H1 (cell line): Measurements from ENCODE around the gene ZNF747. TPM values are rescaled to one million over a fixed set of nuclear protein-coding genes. Genes with fewer than 3 reads are reported as not detected.

Source experiments
- CTCF ChIA-PET: fragments of 300-600 bp; sonication (Branson Sonifier 250); formaldehyde crosslinking; loops from one replicate; lab custom pipeline; 2021; ENCODE audit not compliant: partially characterized antibody; lab: Charles Lee
- POLR2A ChIA-PET: fragments of 300-600 bp; sonication (Branson Sonifier 250); formaldehyde crosslinking; loops from one replicate; lab custom pipeline; 2021; ENCODE audit warnings: inconsistent platforms; ENCODE audit not compliant: partially characterized antibody; lab: Charles Lee
- DNase-seq, 2 experiments: peaks; one replicate each; pipeline versions ENCODE4 v3.0.0 to v3.0.0-alpha.2; 2010 to 2022; ENCODE audit warnings: low spot score in 2 of 2, low read depth in 1 of 2, mixed read lengths in 1 of 2
- FAIRE-seq: peaks from 2 replicates; lab custom pipeline; 2011; peaks lifted over from hg19 to GRCh38; lab: Jason Lieb, UNC
- H2AFZ ChIP-seq: 2 replicates; pipeline ENCODE4 v1.8.1; 2012; ENCODE audit warnings: low read length, inconsistent platforms
- H2AK5ac ChIP-seq: 2 replicates; pipeline ENCODE4 v1.6.1; 2013; ENCODE audit warnings: low read depth, low read length
- H2BK120ac ChIP-seq: replicated peaks from 2 replicates; pipeline ENCODE3; 2013; ENCODE audit warnings: low read depth, low read length, inconsistent platforms
- H2BK12ac ChIP-seq: 2 replicates; pipeline ENCODE4 v1.6.1; 2013; ENCODE audit warnings: low read depth, low read length
- H2BK15ac ChIP-seq: 2 replicates; pipeline ENCODE4 v1.6.1; 2013; ENCODE audit warnings: low read length
- H2BK20ac ChIP-seq: 2 replicates; pipeline ENCODE4 v1.6.1; 2013; ENCODE audit warnings: low read length
- H2BK5ac ChIP-seq: 2 replicates; pipeline ENCODE4 v1.6.1; 2013; ENCODE audit warnings: low read depth, low read length
- H3K14ac ChIP-seq: 2 replicates; pipeline ENCODE4 v1.6.1; 2013; ENCODE audit warnings: inconsistent platforms; ENCODE audit not compliant: insufficient read length
- H3K18ac ChIP-seq: 2 replicates; pipeline ENCODE4 v1.6.1; 2013; ENCODE audit warnings: low read length; ENCODE audit errors: extremely low read depth
- H3K23ac ChIP-seq: 2 replicates; pipeline ENCODE4 v1.6.1; 2013; ENCODE audit warnings: inconsistent platforms; ENCODE audit not compliant: insufficient read length
- H3K23me2 ChIP-seq: 2 replicates; pipeline ENCODE4 v1.6.1; 2013; ENCODE audit warnings: low read depth, low read length
- H3K27ac ChIP-seq: 2 replicates; pipeline ENCODE4 v1.6.1; 2011; ENCODE audit warnings: low read depth, low read length, inconsistent platforms
- H3K27me3 ChIP-seq, 4 experiments: replicated peaks in 1 of 4; 1 replicate in 1 of 4; 2 replicates in 3 of 4; pipeline versions ENCODE4 v1.6.1 to v1.8.1; 2011 to 2013; ENCODE audit warnings: low read length in 3 of 4, mild to moderate bottlenecking in 3 of 4, inconsistent platforms in 2 of 4, mixed read lengths in 2 of 4, moderate library complexity in 1 of 4; ENCODE audit not compliant: control insufficient read depth in 3 of 4, insufficient read depth in 3 of 4; ENCODE audit errors: extremely low read depth in 1 of 4
- H3K36me3 ChIP-seq, 4 experiments: 2 replicates each; pipeline versions ENCODE4 v1.6.1 to v1.8.1; 2011 to 2013; ENCODE audit warnings: mild to moderate bottlenecking in 4 of 4, low read length in 3 of 4, moderate library complexity in 2 of 4, control low read depth in 1 of 4, inconsistent platforms in 1 of 4; ENCODE audit not compliant: insufficient read depth in 4 of 4, control insufficient read depth in 2 of 4
- H3K4ac ChIP-seq: replicated peaks from 2 replicates; pipeline ENCODE3; 2013; ENCODE audit warnings: low read length, low read depth, mixed read lengths, inconsistent platforms; ENCODE audit not compliant: insufficient read length
- H3K4me1 ChIP-seq, 4 experiments: replicated peaks in 1 of 4; 1 replicate in 1 of 4; 2 replicates in 3 of 4; pipeline versions ENCODE4 v1.6.1 to v1.8.1; 2011 to 2013; ENCODE audit warnings: low read length in 3 of 4, inconsistent platforms in 2 of 4, mixed read lengths in 1 of 4; ENCODE audit not compliant: insufficient read depth in 4 of 4, control insufficient read depth in 3 of 4
- H3K4me2 ChIP-seq, 2 experiments: 2 replicates each; pipeline versions ENCODE4 v1.6.1 to v1.8.1; 2011 to 2013; ENCODE audit warnings: low read depth in 2 of 2, low read length in 2 of 2, control low read depth in 1 of 2, inconsistent platforms in 1 of 2, mild to moderate bottlenecking in 1 of 2; ENCODE audit not compliant: insufficient read depth in 1 of 2
- H3K4me3 ChIP-seq, 4 experiments: fragments of 200-600, 300-600 bp in 1 of 4; sonication (generic), shearing (Covaris generic), sonication (Bioruptor Twin) in 1 of 4; 2 replicates each; pipeline versions ENCODE4 v1.5.1 to v1.8.1; 2011 to 2016; ENCODE audit warnings: low read length in 4 of 4, low read depth in 3 of 4, control low read depth in 2 of 4, inconsistent platforms in 2 of 4, mild to moderate bottlenecking in 2 of 4, mixed read lengths in 1 of 4, moderate library complexity in 1 of 4; ENCODE audit not compliant: insufficient read depth in 2 of 4; ENCODE audit errors: extremely low read depth in 1 of 4
- H3K56ac ChIP-seq: replicated peaks from 2 replicates; pipeline ENCODE3; 2013; ENCODE audit warnings: low read depth, mild to moderate bottlenecking, mixed read lengths, low read length, inconsistent platforms; ENCODE audit not compliant: insufficient read length
- H3K79me1 ChIP-seq: 2 replicates; pipeline ENCODE4 v1.6.1; 2013; ENCODE audit warnings: low read depth, low read length, control low read depth
- H3K79me2 ChIP-seq, 2 experiments: 2 replicates each; pipeline versions ENCODE4 v1.6.1 to v1.8.1; 2012 to 2013; ENCODE audit warnings: low read length in 2 of 2, mild to moderate bottlenecking in 2 of 2, inconsistent platforms in 1 of 2; ENCODE audit not compliant: insufficient read depth in 2 of 2, control insufficient read depth in 1 of 2
- H3K9ac ChIP-seq, 4 experiments: replicated peaks in 1 of 4; 1 replicate in 1 of 4; 2 replicates in 3 of 4; pipeline versions ENCODE4 v1.6.1 to v1.8.1; 2011 to 2013; ENCODE audit warnings: low read depth in 3 of 4, low read length in 3 of 4, control low read depth in 2 of 4, mild to moderate bottlenecking in 2 of 4, moderate library complexity in 2 of 4, inconsistent platforms in 1 of 4; ENCODE audit errors: extremely low read depth in 1 of 4
- H3K9me3 ChIP-seq, 2 experiments: 2 replicates each; pipeline versions ENCODE4 v1.6.1 to v1.8.1; 2012 to 2013; ENCODE audit warnings: mild to moderate bottlenecking in 2 of 2, moderate library complexity in 2 of 2, control low read depth in 1 of 2, inconsistent platforms in 1 of 2, low read depth in 1 of 2, low read length in 1 of 2, mixed read lengths in 1 of 2; ENCODE audit not compliant: insufficient read depth in 2 of 2
- H4K20me1 ChIP-seq, 2 experiments: replicated peaks in 1 of 2; 2 replicates each; pipeline versions ENCODE3 to v1.8.1; 2011 to 2013; ENCODE audit warnings: inconsistent platforms in 2 of 2, low read length in 2 of 2, mild to moderate bottlenecking in 1 of 2; ENCODE audit not compliant: insufficient read depth in 2 of 2, control insufficient read depth in 1 of 2
- H4K5ac ChIP-seq: 2 replicates; pipeline ENCODE4 v1.6.1; 2013; ENCODE audit warnings: low read length, low read depth, mixed read lengths, inconsistent platforms; ENCODE audit not compliant: insufficient read length
- H4K8ac ChIP-seq: 2 replicates; pipeline ENCODE4 v1.8.0; 2013; ENCODE audit warnings: mild to moderate bottlenecking, moderate library complexity, low read length, inconsistent platforms; ENCODE audit not compliant: insufficient read depth; ENCODE audit errors: extremely low read depth
- H4K91ac ChIP-seq: replicated peaks from 2 replicates; pipeline ENCODE3; 2013; ENCODE audit warnings: low read length, mixed read lengths, inconsistent platforms; ENCODE audit not compliant: insufficient read length
- CBX8 ChIP-seq: fragments of 300-800, 300-1000 bp; sonication (generic); IDR thresholded peaks from 2 replicates; pipeline ENCODE4 v1.7.1; 2016; ENCODE audit warnings: low read depth, low read length, borderline replicate concordance
- CEBPB ChIP-seq: IDR thresholded peaks from 2 replicates; pipeline ENCODE4 v1.6.1; 2012; ENCODE audit warnings: low read depth, low read length
- CHD2 ChIP-seq: IDR thresholded peaks from 2 replicates; pipeline ENCODE4 v1.6.1; 2012; ENCODE audit warnings: low read length, improper control_type of control experiment
- CREB1 ChIP-seq: IDR thresholded peaks from 2 replicates; pipeline ENCODE4 v1.6.1; 2012; ENCODE audit warnings: inconsistent platforms
- EP300 ChIP-seq, 2 experiments: IDR thresholded peaks; 1 replicate in 1 of 2; 2 replicates in 1 of 2; pipeline ENCODE4 v1.6.1; 2011 to 2012; ENCODE audit warnings: low read depth in 2 of 2, low read length in 2 of 2, mild to moderate bottlenecking in 2 of 2, borderline replicate concordance in 1 of 2, inconsistent platforms in 1 of 2, moderate library complexity in 1 of 2
- HDAC6 ChIP-seq: IDR thresholded peaks from one replicate; pipeline ENCODE4 v1.7.1; 2012; ENCODE audit warnings: low read depth, mild to moderate bottlenecking, inconsistent platforms, low read length, moderate library complexity
- POLR2AphosphoS5 ChIP-seq: IDR thresholded peaks from 2 replicates; pipeline ENCODE4 v1.6.1; 2011; ENCODE audit warnings: low read depth, low read length
- RNF2 ChIP-seq: fragments of 200-900, 300-1000 bp; sonication (generic); IDR thresholded peaks from 2 replicates; pipeline ENCODE4 v1.7.1; 2016; ENCODE audit warnings: borderline replicate concordance, low read depth, mild to moderate bottlenecking, antibody characterized with exemption, low read length; ENCODE audit not compliant: poor library complexity, severe bottlenecking; ENCODE audit errors: missing control alignments
- RXRA ChIP-seq: IDR thresholded peaks from 2 replicates; pipeline ENCODE4 v1.6.1; 2011; ENCODE audit warnings: low read depth, mild to moderate bottlenecking, low read length, moderate library complexity; ENCODE audit not compliant: insufficient read depth
- SP1 ChIP-seq: IDR thresholded peaks from 2 replicates; pipeline ENCODE4 v1.6.1; 2011; ENCODE audit warnings: low read depth, low read length
- SRF ChIP-seq: IDR thresholded peaks from 2 replicates; pipeline ENCODE4 v1.6.1; 2011; ENCODE audit warnings: mild to moderate bottlenecking, low read depth, low read length, moderate library complexity
- SUZ12 ChIP-seq: fragments of 200-600 bp; sonication (generic); IDR thresholded peaks from 2 replicates; pipeline ENCODE4 v1.6.1; 2012; ENCODE audit warnings: mild to moderate bottlenecking, inconsistent platforms, low read length, moderate library complexity, mixed read lengths
- YY1 ChIP-seq: IDR thresholded peaks from 2 replicates; pipeline ENCODE4 v1.6.1; 2011; ENCODE audit warnings: low read depth, mild to moderate bottlenecking, low read length
- WGBS, 2 experiments: shearing (Covaris generic) in 1 of 2; methylation state at CpG; one replicate each; pipeline versions ENCODE4 v1.1.6 to v1.1.7; 2013 to 2015; ENCODE audit warnings: low lambda C conversion rate in 2 of 2, mixed read lengths in 2 of 2, inconsistent platforms in 1 of 2, low coverage in 1 of 2, missing lambda C conversion rate in 1 of 2; ENCODE audit not compliant: insufficient replicate concordance in 2 of 2, insufficient coverage in 1 of 2, insufficient read length in 1 of 2; ENCODE audit errors: extremely low coverage in 1 of 2, missing lambda C conversion rate in 1 of 2; 5-methylcytosine and 5-hydroxymethylcytosine counted together
- polyA plus RNA-seq, 7 experiments: library from polyadenylated mRNA; depleted of rRNA in 3 of 7; stranded (reverse) in 5 of 7; unstranded in 2 of 7; fragments of >200 nt in 5 of 7; fragments of 200-250 nt in 2 of 7; gene quantifications; 1 replicate in 5 of 7; 2 replicates in 1 of 7; 4 replicates in 1 of 7; pipeline versions ENCODE4 v1.2.1 to v1.2.3, GENCODE V29; 2011 to 2013; ENCODE audit warnings: missing spikeins in 2 of 7, mixed read lengths in 2 of 7
- total RNA-seq: library from RNA; stranded (reverse); fragmentation: NEBNext Ultra II Directional; extraction: Animal tissue kit (Norgen Biotek cat#: 25700); gene quantifications from 2 replicates; pipeline ENCODE4 v1.2.1, GENCODE V29; 2021
- TF ChIP-seq, protein P1 (sequence below): IDR thresholded peaks from 2 replicates; pipeline ENCODE4 v1.6.1; 2012; ENCODE audit warnings: inconsistent platforms

The ZNF747 gene
- total and polyA plus RNA-seq, 2 of the 8 experiments (the other 6 are each of a cell fraction or from before 2014, with no cell fraction given) = 9.9 to 10.3 TPM

DNA sequence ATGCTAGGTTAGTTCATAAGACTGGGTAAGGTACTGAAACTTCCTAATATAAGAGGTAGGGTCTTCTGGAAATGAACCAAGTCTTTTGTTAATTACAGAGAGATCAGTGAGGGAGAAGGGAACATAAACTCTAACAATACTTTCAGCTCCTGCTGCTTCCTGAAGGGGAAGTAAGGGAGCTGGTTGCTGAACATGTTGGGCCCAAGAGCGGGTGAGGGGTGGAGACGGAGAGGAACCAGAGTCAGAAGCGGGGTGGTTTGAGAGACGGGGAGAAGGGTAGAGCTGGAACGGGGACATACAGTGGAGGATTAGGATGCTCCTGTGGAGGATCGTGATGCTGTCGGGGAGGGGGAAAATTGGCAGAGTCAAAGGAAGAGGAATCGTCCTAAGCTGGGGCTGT, 11.5 kb upstream of the ZNF747 start:
- Histone ChIP-seq H3K14ac (no peak overlapping the region), H3K79me1 (no peaks in the 10 kb centered on the region), H3K36me3 (no peaks in the 10 kb centered on the region), H3K79me2 (no peaks in the 10 kb centered on the region), H3K4me3 (no peak overlapping the region), H2BK15ac (no peak overlapping the region), H2BK20ac (peak overlapping the region; percentile 32; the same call in 1 of the 2 replicates), H3K23me2 (peaks cover 2% of the 10 kb centered on the region; the same call in 1 of the 2 replicates), H3K9ac (no peak overlapping the region), H3K27ac (no peak overlapping the region), H3K4ac (no peak overlapping the region), H2BK5ac (no peak overlapping the region), H2AFZ (no peak overlapping the region), H3K56ac (no peak overlapping the region), H3K4me2 (no peak overlapping the region), H3K4me1 (peaks cover 11 to 30% (median 23%) of the 10 kb centered on the region in 4 experiments), H4K91ac (no peak overlapping the region), H4K8ac (no peak overlapping the region), H2BK120ac (no peak overlapping the region), H4K5ac (no peak overlapping the region), H4K20me1 (no peaks in the 10 kb centered on the region), H3K9me3 (no peaks in the 10 kb centered on the region), H3K18ac (no peak overlapping the region), H3K23ac (no peak overlapping the region), H2AK5ac (no peak overlapping the region), H3K27me3 (no peaks in the 10 kb centered on the region), H2BK12ac (0 out of 2 replicates have a peak overlapping the region, but pooled peaks have one; percentile 27)
- ChIA-PET POLR2A (interaction anchor here (0.9 to 1.6 kb wide), 8 partner anchors 11 to 52 kb away, joined by 3 to 6 read pairs (median 3); partner anchors contain the start of gene ZNF764), CTCF (interaction anchor here (0.6 to 1.9 kb wide), 4 partner anchors 10 to 69 kb away, joined by 4 to 10 read pairs (median 6); no protein-coding TSS in a partner anchor)
- FAIRE-seq = no peak
- DNase-seq = no peak
- 89% methylated on average over 8 of the region's 8 CpGs; no CpG with 5 or more reads in 1 of the 2 experiments for WGBS, 2 experiments
- TF ChIP-seq CREB1 (no peak), CEBPB (no peak), POLR2AphosphoS5 (no peak), HDAC6 (no peak), SUZ12 (no peak), SP1 (no peak), RNF2 (no peak), SRF (no peak), CBX8 (no peak), EP300 (IDR thresholded peaks at IDR 0.05; ENCODE audit: borderline replicate concordance in 1 of 2, low read depth in 2 of 2, low read length in 2 of 2) (no peak), RXRA (no peak), YY1 (no peak), CHD2 (no peak)
- TF ChIP-seq, protein P1, sequence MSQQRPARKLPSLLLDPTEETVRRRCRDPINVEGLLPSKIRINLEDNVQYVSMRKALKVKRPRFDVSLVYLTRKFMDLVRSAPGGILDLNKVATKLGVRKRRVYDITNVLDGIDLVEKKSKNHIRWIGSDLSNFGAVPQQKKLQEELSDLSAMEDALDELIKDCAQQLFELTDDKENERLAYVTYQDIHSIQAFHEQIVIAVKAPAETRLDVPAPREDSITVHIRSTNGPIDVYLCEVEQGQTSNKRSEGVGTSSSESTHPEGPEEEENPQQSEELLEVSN = no peak
